Spleen (tissue), 7 donors: ENCODE results near the gene CA5A.

Experiments
- POLR2A ChIP-seq, 3 donors: fragments of 450-650 bp; IDR thresholded peaks; one replicate each; pipeline ENCODE4 v1.5.1; 2017; ENCODE audit warnings: antibody characterized with exemption in 3 of 3, mild to moderate bottlenecking in 1 of 3
- TF ChIP-seq, protein P1 (sequence below), 11 experiments: fragments of 200-600 bp in 7 of 11; fragments of 450-650 bp in 4 of 11; sonication (generic) in 4 of 11; IDR thresholded peaks in 8 of 11; conservative IDR thresholded peaks in 3 of 11; 1 replicate in 7 of 11; 2 replicates in 4 of 11; pipeline versions ENCODE4 v1.4.0 to v1.8.0; 2016 to 2021; ENCODE audit warnings: antibody characterized with exemption in 11 of 11, inconsistent platforms in 4 of 11, mild to moderate bottlenecking in 1 of 11
- donor health status: DM: no; HTN: no; CAD: no; lungs with moderate emphysema.
- donor health status: DM: no; HTN: no; CAD: no.
- donor health status: DM: no; HTN: no; CAD: no.

DNA sequence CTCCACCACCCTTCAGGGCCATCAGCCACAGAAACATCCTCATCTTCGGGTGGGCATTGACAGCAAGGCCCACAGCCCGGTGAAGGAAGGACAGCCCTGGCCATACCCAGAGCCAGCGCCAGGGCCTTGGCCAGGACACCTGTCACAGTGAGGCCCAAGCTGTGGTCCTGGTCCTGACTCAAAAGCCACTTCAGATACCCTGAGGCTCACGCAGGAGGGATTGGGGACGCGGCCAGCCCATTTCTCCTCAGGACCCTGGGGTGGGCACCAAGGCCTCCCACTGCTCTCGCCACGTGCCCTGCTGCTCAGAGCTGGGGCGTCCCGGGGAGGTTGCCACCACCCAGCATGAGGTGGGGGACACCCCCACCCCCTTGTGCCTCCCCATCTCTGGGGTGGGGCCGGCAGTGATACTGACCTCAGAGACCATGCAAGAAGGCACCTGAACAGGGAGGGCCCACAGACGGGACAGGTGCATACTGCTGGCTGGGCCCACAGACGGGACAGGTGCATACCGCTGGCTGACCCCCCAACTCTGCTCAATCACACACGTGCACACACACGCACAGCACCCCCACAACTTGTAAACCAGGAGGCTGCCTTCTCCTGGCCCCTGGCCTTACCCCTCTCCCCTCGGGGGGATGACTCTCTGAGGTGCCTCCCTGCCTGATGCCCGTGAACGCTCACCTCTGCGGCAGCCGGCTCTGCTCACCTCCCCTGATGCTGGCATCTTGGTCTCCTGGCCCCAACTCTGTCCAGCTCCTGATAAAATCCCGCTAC, 81.2 kb downstream of the CA5A start:
- TF ChIP-seq, protein P1, sequence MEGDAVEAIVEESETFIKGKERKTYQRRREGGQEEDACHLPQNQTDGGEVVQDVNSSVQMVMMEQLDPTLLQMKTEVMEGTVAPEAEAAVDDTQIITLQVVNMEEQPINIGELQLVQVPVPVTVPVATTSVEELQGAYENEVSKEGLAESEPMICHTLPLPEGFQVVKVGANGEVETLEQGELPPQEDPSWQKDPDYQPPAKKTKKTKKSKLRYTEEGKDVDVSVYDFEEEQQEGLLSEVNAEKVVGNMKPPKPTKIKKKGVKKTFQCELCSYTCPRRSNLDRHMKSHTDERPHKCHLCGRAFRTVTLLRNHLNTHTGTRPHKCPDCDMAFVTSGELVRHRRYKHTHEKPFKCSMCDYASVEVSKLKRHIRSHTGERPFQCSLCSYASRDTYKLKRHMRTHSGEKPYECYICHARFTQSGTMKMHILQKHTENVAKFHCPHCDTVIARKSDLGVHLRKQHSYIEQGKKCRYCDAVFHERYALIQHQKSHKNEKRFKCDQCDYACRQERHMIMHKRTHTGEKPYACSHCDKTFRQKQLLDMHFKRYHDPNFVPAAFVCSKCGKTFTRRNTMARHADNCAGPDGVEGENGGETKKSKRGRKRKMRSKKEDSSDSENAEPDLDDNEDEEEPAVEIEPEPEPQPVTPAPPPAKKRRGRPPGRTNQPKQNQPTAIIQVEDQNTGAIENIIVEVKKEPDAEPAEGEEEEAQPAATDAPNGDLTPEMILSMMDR (IDR thresholded peaks at IDR 0.05 in 8 of 11, conservative IDR thresholded peaks at IDR 0.05 in 3 of 11), result no peak
- TF ChIP-seq POLR2A (IDR thresholded peaks at IDR 0.05), result no peak
